ENCODE data around the gene KLRC4. TPM values are rescaled to one million over a fixed set of nuclear protein-coding genes. Genes with fewer than 3 reads are reported as not detected.
"Not testable (repeated sequence)": the region's sequence is repeated elsewhere in the genome, so short reads cannot be mapped to it uniquely, and the experiment has no call there.

The KLRC4 gene
- total and polyA plus RNA-seq, 4 donors: 0.45 to 0.91 TPM; not detected in 2

DNA sequence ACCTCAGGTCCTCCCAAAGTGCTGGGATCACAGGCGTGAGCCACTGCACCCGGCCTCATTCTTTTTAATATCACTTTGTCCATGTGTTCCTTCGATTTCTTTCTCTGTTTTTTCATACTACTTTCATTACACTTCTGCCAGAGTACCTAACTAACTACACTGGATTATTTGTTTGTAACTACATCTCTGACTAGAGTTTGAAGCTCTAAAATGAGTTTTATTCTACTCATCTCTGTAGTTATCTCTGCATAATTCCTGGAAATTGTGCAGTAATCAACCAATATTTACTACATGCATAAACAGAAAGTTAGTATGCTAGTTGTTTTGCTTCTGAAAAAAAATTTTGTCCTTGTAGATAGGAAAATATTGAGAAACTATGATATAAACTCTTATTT is 34.9 kb downstream of the KLRC4 start:
- ATAC-seq (ENCODE audit: insufficient read depth, low FRiP score): no peak
- no peak overlapping the region for H3K27ac ChIP-seq (ENCODE audit: low read depth in 1 of 2, low read length in 1 of 2)

DNA sequence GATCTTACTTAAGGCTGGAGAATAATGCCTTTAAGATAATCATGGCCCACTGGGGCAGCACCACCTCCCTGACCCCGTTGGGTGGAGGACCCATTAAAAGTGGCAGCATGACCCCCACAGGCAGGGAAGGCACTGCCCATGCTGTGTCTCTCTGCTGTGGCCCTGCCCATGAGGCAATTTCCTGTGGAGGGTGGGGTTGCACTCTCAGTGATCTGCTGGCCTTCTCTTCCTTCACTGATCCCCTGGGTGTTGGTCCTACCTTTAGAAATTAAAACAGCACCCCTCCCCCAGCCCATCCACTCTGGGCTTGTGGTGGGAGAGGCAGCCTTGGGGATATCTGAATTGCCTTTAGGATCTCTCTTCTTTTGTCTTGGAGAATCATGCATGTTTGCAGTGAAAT is 37.0 kb downstream of the KLRC4 start:
- 19 to 28% methylated on average over 1 of the region's 1 CpG for WGBS, 2 donors
- Histone ChIP-seq H3K27me3 (ENCODE audit: control insufficient read depth in 3 of 3, insufficient read depth in 3 of 3, low read length in 2 of 3) (no peaks in the 10 kb centered on the region), H3K4me1 (ENCODE audit: control insufficient read depth in 5 of 5, insufficient read depth in 5 of 5, low read length in 5 of 5) (peaks cover 0 to 4% (median 0%) of the 10 kb centered on the region in 5 donors), H3K9me3 (ENCODE audit: control insufficient read depth in 4 of 4, insufficient read depth in 3 of 4, low read length in 3 of 4) (no peaks in the 10 kb centered on the region), H3K4me3 (no peak overlapping the region), H3K27ac (ENCODE audit: low read depth in 1 of 2, low read length in 1 of 2) (no peak overlapping the region), H3K36me3 (ENCODE audit: control insufficient read depth in 4 of 4, insufficient read depth in 4 of 4, low read length in 4 of 4) (no peaks in the 10 kb centered on the region), H3K9ac (ENCODE audit: insufficient read depth in 1 of 2, low read length in 2 of 2) (no peak overlapping the region)
- TF ChIP-seq, protein P1, sequence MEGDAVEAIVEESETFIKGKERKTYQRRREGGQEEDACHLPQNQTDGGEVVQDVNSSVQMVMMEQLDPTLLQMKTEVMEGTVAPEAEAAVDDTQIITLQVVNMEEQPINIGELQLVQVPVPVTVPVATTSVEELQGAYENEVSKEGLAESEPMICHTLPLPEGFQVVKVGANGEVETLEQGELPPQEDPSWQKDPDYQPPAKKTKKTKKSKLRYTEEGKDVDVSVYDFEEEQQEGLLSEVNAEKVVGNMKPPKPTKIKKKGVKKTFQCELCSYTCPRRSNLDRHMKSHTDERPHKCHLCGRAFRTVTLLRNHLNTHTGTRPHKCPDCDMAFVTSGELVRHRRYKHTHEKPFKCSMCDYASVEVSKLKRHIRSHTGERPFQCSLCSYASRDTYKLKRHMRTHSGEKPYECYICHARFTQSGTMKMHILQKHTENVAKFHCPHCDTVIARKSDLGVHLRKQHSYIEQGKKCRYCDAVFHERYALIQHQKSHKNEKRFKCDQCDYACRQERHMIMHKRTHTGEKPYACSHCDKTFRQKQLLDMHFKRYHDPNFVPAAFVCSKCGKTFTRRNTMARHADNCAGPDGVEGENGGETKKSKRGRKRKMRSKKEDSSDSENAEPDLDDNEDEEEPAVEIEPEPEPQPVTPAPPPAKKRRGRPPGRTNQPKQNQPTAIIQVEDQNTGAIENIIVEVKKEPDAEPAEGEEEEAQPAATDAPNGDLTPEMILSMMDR (IDR thresholded peaks at IDR 0.05; ENCODE audit: control extremely low read depth, extremely low read depth): no peak
- ATAC-seq (ENCODE audit: insufficient read depth, low FRiP score): no peak
- DNase-seq: no peak

More for the DNA sequence above, 34.9 kb downstream of the KLRC4 start:
- no peak overlapping the region for H3K4me3 ChIP-seq
- 89 to 92% methylated on average over 3 of the region's 3 CpGs for WGBS, 2 donors
- no peak overlapping the region for H3K9ac ChIP-seq (ENCODE audit: insufficient read depth in 1 of 2, low read length in 2 of 2)
- H3K27me3 ChIP-seq (ENCODE audit: control insufficient read depth in 3 of 3, insufficient read depth in 3 of 3, low read length in 2 of 3): no peaks in the 10 kb centered on the region
- peaks cover 0 to 4% (median 0%) of the 10 kb centered on the region in 5 donors for H3K4me1 ChIP-seq (ENCODE audit: control insufficient read depth in 5 of 5, insufficient read depth in 5 of 5, low read length in 5 of 5)
- H3K36me3 ChIP-seq (ENCODE audit: control insufficient read depth in 4 of 4, insufficient read depth in 4 of 4, low read length in 4 of 4): no peaks in the 10 kb centered on the region
- no peak for DNase-seq
- TF ChIP-seq, protein P1 (IDR thresholded peaks at IDR 0.05; ENCODE audit: control extremely low read depth, extremely low read depth): no peak
- H3K9me3 ChIP-seq (ENCODE audit: control insufficient read depth in 4 of 4, insufficient read depth in 3 of 4, low read length in 3 of 4): no peaks in the 10 kb centered on the region

DNA sequence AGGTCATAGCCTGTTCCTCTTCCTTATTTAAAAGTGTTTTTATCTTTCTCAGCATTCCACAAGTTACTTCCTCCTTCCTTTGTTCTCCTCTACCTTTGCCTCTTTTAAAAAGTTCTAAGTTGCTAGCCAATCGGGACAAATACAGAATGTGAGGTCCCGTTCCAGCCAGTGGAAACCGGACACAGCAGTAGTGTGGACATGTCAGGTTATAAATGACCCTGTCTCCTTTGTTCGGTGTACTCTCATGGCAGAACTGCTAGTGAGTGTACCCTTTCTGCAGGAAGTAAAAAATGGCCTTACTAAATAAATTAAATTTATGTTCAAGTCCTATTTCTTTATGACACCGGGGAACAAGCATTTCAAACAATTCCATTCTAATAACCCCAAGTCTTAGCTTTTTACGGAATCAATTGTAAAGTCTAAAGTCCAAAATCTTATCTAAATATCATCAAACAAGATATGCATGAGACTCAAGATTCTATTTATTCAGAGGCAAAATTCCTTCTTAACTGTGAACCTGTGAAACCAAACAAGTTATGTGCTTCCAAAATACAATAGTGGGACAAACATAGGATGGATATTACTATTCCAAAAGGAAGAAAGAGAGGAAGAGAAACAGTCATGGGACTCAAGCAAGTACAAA is 37.5 kb downstream of the KLRC4 start:
- not testable (repeated sequence) for DNase-seq; H3K27me3 ChIP-seq (ENCODE audit: control insufficient read depth in 3 of 3, insufficient read depth in 3 of 3, low read length in 2 of 3); H3K9ac ChIP-seq (ENCODE audit: insufficient read depth in 1 of 2, low read length in 2 of 2); H3K27ac ChIP-seq (ENCODE audit: low read depth in 1 of 2, low read length in 1 of 2); ATAC-seq (ENCODE audit: insufficient read depth, low FRiP score); H3K9me3 ChIP-seq (ENCODE audit: control insufficient read depth in 4 of 4, insufficient read depth in 3 of 4, low read length in 3 of 4); H3K36me3 ChIP-seq (ENCODE audit: control insufficient read depth in 4 of 4, insufficient read depth in 4 of 4, low read length in 4 of 4); H3K4me3 ChIP-seq; H3K4me1 ChIP-seq (ENCODE audit: control insufficient read depth in 5 of 5, insufficient read depth in 5 of 5, low read length in 5 of 5)
- WGBS, 2 donors: 39 to 48% methylated on average over 6 of the region's 6 CpGs

DNA sequence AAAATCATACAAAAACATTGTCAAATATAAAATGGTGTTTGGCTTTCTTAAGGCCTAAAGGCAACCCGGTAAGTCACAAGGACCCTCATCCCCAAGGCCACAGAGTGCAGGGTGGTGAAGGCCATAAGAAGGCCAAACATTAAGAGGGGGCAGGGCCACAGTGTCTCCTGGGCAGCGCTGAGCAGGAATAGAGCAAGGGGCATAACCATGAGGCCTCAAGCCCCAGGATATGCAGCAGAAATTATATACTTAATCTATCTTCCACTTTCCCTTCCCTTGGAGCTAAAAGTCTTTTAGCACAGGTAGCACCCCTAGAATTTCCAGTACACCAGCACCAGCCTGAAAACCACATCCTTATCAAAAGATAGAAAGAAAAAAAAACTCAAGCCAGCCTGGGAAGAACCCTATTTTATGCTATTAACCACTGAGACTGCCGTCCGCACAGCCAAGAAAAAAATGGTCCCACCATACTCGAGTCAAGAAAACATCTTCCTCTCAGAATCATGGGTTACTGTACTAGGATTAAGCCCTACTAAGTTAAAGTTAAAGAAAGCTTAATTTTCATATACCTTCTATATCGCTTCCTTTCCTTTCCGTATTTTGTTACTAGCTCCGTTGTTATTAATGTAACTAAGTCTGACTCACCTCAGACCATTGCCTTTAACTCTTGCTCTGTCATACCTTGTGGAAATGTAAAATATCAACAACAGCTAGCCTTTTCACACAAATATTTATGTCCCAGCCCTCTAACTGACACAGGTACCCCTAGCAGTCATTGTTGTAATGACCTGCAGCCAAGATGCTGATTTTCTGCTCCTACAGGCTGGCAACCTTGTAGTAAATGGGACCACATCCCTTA is 39.8 kb downstream of the KLRC4 start:
- 92 to 96% methylated on average over 8 of the region's 8 CpGs for WGBS, 2 donors
- Histone ChIP-seq H3K36me3 (ENCODE audit: control insufficient read depth in 4 of 4, insufficient read depth in 4 of 4, low read length in 4 of 4) (no peaks in the 10 kb centered on the region), H3K27ac (ENCODE audit: low read depth in 1 of 2, low read length in 1 of 2) (no peak overlapping the region), H3K4me3 (no peak overlapping the region), H3K9me3 (ENCODE audit: control insufficient read depth in 4 of 4, insufficient read depth in 3 of 4, low read length in 3 of 4) (no peaks in the 10 kb centered on the region), H3K4me1 (ENCODE audit: control insufficient read depth in 5 of 5, insufficient read depth in 5 of 5, low read length in 5 of 5) (peaks cover 4 to 18% (median 13%) of the 10 kb centered on the region in 5 donors), H3K27me3 (ENCODE audit: control insufficient read depth in 3 of 3, insufficient read depth in 3 of 3, low read length in 2 of 3) (no peaks in the 10 kb centered on the region), H3K9ac (ENCODE audit: insufficient read depth in 1 of 2, low read length in 2 of 2) (no peak overlapping the region)
- TF ChIP-seq, protein P1 (IDR thresholded peaks at IDR 0.05; ENCODE audit: control extremely low read depth, extremely low read depth): no peak
- DNase-seq (no peak), ATAC-seq (ENCODE audit: insufficient read depth, low FRiP score) (no peak)

All from lung (tissue), 12 donors.